Keratinocyte (primary cell): Measurements from ENCODE around the gene TLCD2. TPM values are rescaled to one million over a fixed set of nuclear protein-coding genes. Genes with fewer than 3 reads are reported as not detected.
A peak's percentile ranks its signal among the peaks of the same experiment; 100 is the strongest.
"Not testable (repeated sequence)": the region's sequence is repeated elsewhere in the genome, so short reads cannot be mapped to it uniquely, and the experiment has no call there.

Source experiments
- DNase-seq: peaks from one replicate; pipeline ENCODE4 v3.0.0-alpha.2; 2011; ENCODE audit warnings: low read depth, missing footprints, low spot score
- FAIRE-seq: peaks from 2 replicates; lab custom pipeline; 2011; peaks lifted over from hg19 to GRCh38; lab: Jason Lieb, UNC
- H2AFZ ChIP-seq: 2 replicates; pipeline ENCODE4 v1.6.0; 2012; ENCODE audit warnings: low read length, control low read depth, inconsistent platforms; ENCODE audit not compliant: control insufficient read depth
- H3K27ac ChIP-seq: 2 replicates; pipeline ENCODE4 v1.5.1; 2011; ENCODE audit warnings: low read length; ENCODE audit not compliant: control insufficient read depth, insufficient read depth
- H3K27me3 ChIP-seq: 3 replicates; pipeline ENCODE4 v1.6.0; 2011; ENCODE audit warnings: low read length; ENCODE audit not compliant: control insufficient read depth, insufficient read depth; ENCODE audit errors: extremely low read depth
- H3K36me3 ChIP-seq, 2 experiments: 2 replicates in 1 of 2; 3 replicates in 1 of 2; pipeline ENCODE4 v1.5.1; 2011; ENCODE audit warnings: low read length in 2 of 2, mild to moderate bottlenecking in 1 of 2; ENCODE audit not compliant: control insufficient read depth in 2 of 2, insufficient read depth in 2 of 2; ENCODE audit errors: extremely low read depth in 1 of 2
- H3K4me1 ChIP-seq: 3 replicates; pipeline ENCODE4 v1.5.1; 2011; ENCODE audit warnings: low read length; ENCODE audit not compliant: control insufficient read depth, insufficient read depth; ENCODE audit errors: extremely low read depth
- H3K4me2 ChIP-seq: 3 replicates; pipeline ENCODE4 v1.6.0; 2011; ENCODE audit warnings: low read depth, low read length; ENCODE audit not compliant: control insufficient read depth, insufficient read depth; ENCODE audit errors: extremely low read depth
- H3K4me3 ChIP-seq, 3 experiments: fragments of 200-600 bp in 1 of 3; sonication (generic) in 1 of 3; 2 replicates in 2 of 3; 3 replicates in 1 of 3; pipeline ENCODE4 v1.5.1; 2011 to 2016; ENCODE audit warnings: low read length in 3 of 3, mild to moderate bottlenecking in 3 of 3, control low read depth in 2 of 3, inconsistent platforms in 1 of 3, low read depth in 1 of 3, mixed read lengths in 1 of 3, mixed run types in 1 of 3, moderate library complexity in 1 of 3; ENCODE audit not compliant: control insufficient read depth in 2 of 3, insufficient read depth in 2 of 3; ENCODE audit errors: extremely low read depth in 1 of 3
- H3K79me2 ChIP-seq: 2 replicates; pipeline ENCODE4 v1.6.0; 2012; ENCODE audit warnings: low read length; ENCODE audit not compliant: control insufficient read depth, insufficient read depth
- H3K9ac ChIP-seq: 3 replicates; pipeline ENCODE4 v1.6.0; 2011; ENCODE audit warnings: low read length; ENCODE audit not compliant: control insufficient read depth, insufficient read depth; ENCODE audit errors: extremely low read depth
- H3K9me1 ChIP-seq: 3 replicates; pipeline ENCODE4 v1.6.0; 2011; ENCODE audit warnings: low read length; ENCODE audit not compliant: control insufficient read depth, insufficient read depth; ENCODE audit errors: extremely low read depth
- H3K9me3 ChIP-seq: 2 replicates; pipeline ENCODE4 v1.5.1; 2012; ENCODE audit warnings: low read depth, low read length; ENCODE audit not compliant: control insufficient read depth
- H4K20me1 ChIP-seq: 3 replicates; pipeline ENCODE4 v1.6.0; 2011; ENCODE audit warnings: low read length; ENCODE audit not compliant: control insufficient read depth, insufficient read depth; ENCODE audit errors: extremely low read depth
- EZH2 ChIP-seq: IDR thresholded peaks from one replicate; pipeline ENCODE4 v1.6.1; 2012; ENCODE audit warnings: inconsistent platforms, mild to moderate bottlenecking, low read length, moderate library complexity
- dilution Hi-C: fragments of 300-500 bp; cut with MboI; formaldehyde crosslinking; loops from one replicate; pipeline ENCODE4 v1.7.0; 2020; ENCODE audit warnings: low sequenced_read_pairs; ENCODE audit not compliant: extremely low pct_ligation_motif_present
- polyA plus RNA-seq, 5 experiments: library from polyadenylated mRNA; depleted of rRNA in 3 of 5; stranded (reverse) in 3 of 5; stranded (forward) in 1 of 5; unstranded in 1 of 5; fragments of >200 nt; gene quantifications; 1 replicate in 1 of 5; 2 replicates in 3 of 5; 3 replicates in 1 of 5; pipeline versions ENCODE4 v1.2.1 to v1.2.3, GENCODE V29; 2011 to 2012; ENCODE audit warnings: missing spikeins in 2 of 5, low read depth in 1 of 5, low replicate concordance in 1 of 5
- TF ChIP-seq, protein P1 (sequence below), 3 experiments: IDR thresholded peaks in 1 of 3; conservative IDR thresholded peaks in 1 of 3; optimal IDR thresholded peaks in 1 of 3; 2 replicates in 2 of 3; 3 replicates in 1 of 3; pipeline versions ENCODE3 to v1.5.1; 2011; ENCODE audit warnings: low read length in 3 of 3, mild to moderate bottlenecking in 3 of 3, moderate library complexity in 2 of 3, control low read depth in 1 of 3, inconsistent platforms in 1 of 3; ENCODE audit not compliant: insufficient read depth in 2 of 3; ENCODE audit errors: extremely low read depth in 1 of 3

The TLCD2 gene
- polyA plus RNA-seq, 1 donor (not counting 4 experiments of a cell fraction or from before 2014, with no cell fraction given): 0.75 TPM

DNA sequence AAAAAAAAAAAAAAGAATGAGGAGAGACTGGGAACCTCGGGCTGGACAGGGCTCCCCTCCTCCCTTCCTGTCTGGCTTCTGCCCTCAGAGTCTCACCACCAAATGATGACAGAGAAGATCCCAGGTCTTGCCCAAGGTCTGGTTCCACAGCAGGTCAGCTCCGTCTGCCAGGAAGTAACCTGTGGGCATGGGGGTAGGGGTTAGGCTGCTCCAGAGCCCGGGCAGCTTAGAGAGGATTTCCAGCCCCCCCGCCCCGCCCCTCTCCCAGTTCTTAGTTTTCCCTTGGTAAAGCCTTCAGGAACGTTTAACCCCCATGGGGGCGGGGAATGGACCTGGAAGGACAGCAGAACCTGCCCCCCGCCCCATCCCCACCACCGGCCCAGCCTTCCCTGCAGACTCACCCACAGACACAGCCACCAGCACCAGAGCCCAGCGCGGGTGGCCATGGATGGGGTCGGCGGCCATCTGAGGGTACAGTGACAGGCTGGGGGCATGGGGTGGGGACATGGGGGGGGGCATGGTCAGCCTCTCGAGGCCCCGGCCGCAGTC is 700 bp downstream of the TLCD2 start:
- Histone ChIP-seq H3K9ac (no peak overlapping the region), H3K27me3 (no peaks in the 10 kb centered on the region), H3K4me3 (peak overlapping the region in 1 of 3 experiments; percentile 50), H4K20me1 (peaks cover 28% of the 10 kb centered on the region), H3K9me3 (no peaks in the 10 kb centered on the region), H2AFZ (no peak overlapping the region), H3K4me2 (no peak overlapping the region), H3K36me3 (peaks cover 21 to 25% of the 10 kb centered on the region in 2 experiments), H3K4me1 (peaks cover 30% of the 10 kb centered on the region), H3K9me1 (no peaks in the 10 kb centered on the region), H3K79me2 (peaks cover 24% of the 10 kb centered on the region), H3K27ac (no peak overlapping the region)
- DNase-seq (no peak), FAIRE-seq (no peak)
- TF ChIP-seq, protein P1, sequence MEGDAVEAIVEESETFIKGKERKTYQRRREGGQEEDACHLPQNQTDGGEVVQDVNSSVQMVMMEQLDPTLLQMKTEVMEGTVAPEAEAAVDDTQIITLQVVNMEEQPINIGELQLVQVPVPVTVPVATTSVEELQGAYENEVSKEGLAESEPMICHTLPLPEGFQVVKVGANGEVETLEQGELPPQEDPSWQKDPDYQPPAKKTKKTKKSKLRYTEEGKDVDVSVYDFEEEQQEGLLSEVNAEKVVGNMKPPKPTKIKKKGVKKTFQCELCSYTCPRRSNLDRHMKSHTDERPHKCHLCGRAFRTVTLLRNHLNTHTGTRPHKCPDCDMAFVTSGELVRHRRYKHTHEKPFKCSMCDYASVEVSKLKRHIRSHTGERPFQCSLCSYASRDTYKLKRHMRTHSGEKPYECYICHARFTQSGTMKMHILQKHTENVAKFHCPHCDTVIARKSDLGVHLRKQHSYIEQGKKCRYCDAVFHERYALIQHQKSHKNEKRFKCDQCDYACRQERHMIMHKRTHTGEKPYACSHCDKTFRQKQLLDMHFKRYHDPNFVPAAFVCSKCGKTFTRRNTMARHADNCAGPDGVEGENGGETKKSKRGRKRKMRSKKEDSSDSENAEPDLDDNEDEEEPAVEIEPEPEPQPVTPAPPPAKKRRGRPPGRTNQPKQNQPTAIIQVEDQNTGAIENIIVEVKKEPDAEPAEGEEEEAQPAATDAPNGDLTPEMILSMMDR (optimal IDR thresholded peaks at IDR 0.05 in 1 of 3, IDR thresholded peaks at IDR 0.05 in 1 of 3, conservative IDR thresholded peaks at IDR 0.05 in 1 of 3; ENCODE audit: extremely low read depth in 1 of 3, insufficient read depth in 2 of 3, low read length in 3 of 3): no peak
- TF ChIP-seq EZH2: no peak
- dilution Hi-C loops: no loop called here

DNA sequence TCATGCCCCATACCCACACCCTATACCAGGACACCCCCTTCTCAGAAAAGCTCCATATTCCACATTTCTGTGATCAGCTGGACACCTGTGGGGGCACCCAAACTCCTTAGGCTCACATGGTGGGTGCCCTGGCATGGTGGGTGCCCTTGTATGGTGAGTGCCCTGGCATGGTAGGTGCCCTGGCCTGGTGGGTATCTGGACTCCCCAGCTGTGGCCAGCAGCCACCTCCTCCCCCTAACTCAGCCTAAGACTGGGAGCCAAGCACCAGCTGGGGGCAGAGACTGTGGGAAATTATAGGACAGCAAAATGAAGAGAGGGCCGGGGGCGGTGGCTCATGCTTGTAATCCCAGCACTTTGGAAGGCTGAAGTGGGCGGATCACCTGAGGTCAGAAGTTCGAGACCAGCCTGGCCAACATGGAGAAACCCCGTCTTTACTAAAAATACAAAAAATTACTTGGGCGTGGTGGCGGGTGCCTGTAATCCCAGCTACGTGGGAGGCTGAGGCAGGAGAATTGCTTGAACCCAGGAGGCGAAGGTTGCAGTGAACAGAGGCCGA is 1.3 kb downstream of the TLCD2 start:
- Histone ChIP-seq H3K4me1 (peaks cover 26% of the 10 kb centered on the region), H3K79me2 (peaks cover 18% of the 10 kb centered on the region), H3K36me3 (peaks cover 19 to 20% of the 10 kb centered on the region in 2 experiments), H4K20me1 (peaks cover 22% of the 10 kb centered on the region)
- DNase-seq, FAIRE-seq, H3K27me3 ChIP-seq, H3K4me2 ChIP-seq, H3K4me3 ChIP-seq, H3K9ac ChIP-seq, H3K9me1 ChIP-seq, H3K27ac ChIP-seq, dilution Hi-C loops, H3K9me3 ChIP-seq, H2AFZ ChIP-seq: not testable (repeated sequence)
